NCI-H1436 (cell line): ENCODE results near the gene GFI1B.

Source experiments
- DNase-seq: peaks from one replicate; lab custom pipeline; 2025; lab: John Stamatoyannopoulos, UW

GFI1B gene

GRCh38 chr9:133014696-133015095 lies 36.2 kb downstream of the GFI1B start:
- DNase-seq, result no peak

- peak; percentile 19 for DNase-seq
Measured at GRCh38 chr9:133023117-133023890, 44.8 kb downstream of the GFI1B start.

GRCh38 chr9:133026426-133026825 lies 47.9 kb downstream of the GFI1B start:
- DNase-seq, result no peak

GRCh38 chr9:133027134-133027533 lies 48.6 kb downstream of the GFI1B start:
- no peak for DNase-seq

- DNase-seq, result no peak
Measured at GRCh38 chr9:133028221-133028620, 49.7 kb downstream of the GFI1B start.

GRCh38 chr9:133029994-133030316 lies 51.5 kb downstream of the GFI1B start:
- DNase-seq, result no peak

- DNase-seq, result peak; percentile 98
Measured at GRCh38 chr9:133030317-133031129, 52.0 kb downstream of the GFI1B start, which contains the start of gene GTF3C5. TSS of gene GTF3C5 (plus strand) at chr9:133030997. CDS start at chr9:133031012, 15 bp downstream.

GRCh38 chr9:133031130-133031422 lies 52.6 kb downstream of the GFI1B start:
- no peak for DNase-seq

- no peak for DNase-seq
Measured at GRCh38 chr9:133031496-133031911, 53.0 kb downstream of the GFI1B start.

- DNase-seq, result no peak
Measured at GRCh38 chr9:133032171-133032570, 53.7 kb downstream of the GFI1B start.

- DNase-seq, result no peak
Measured at GRCh38 chr9:133035669-133036068, 57.2 kb downstream of the GFI1B start.

- DNase-seq, result no peak
Measured at GRCh38 chr9:133037775-133038515, 59.5 kb downstream of the GFI1B start.

GRCh38 chr9:133040892-133041479 lies 62.5 kb downstream of the GFI1B start:
- peak; percentile 6 for DNase-seq
